Hepatocyte (in vitro differentiated cells): Measurements from ENCODE around the gene CLEC2B.

Source experiments
- EZH2 ChIP-seq: fragments of 200-600 bp; sonication (generic); IDR thresholded peaks from 2 replicates; pipeline ENCODE4 v1.6.1; 2016; ENCODE audit warnings: antibody characterized with exemption, mild to moderate bottlenecking, borderline replicate concordance
- TF ChIP-seq, protein P1 (sequence below): fragments of 200-600 bp; sonication (generic); IDR thresholded peaks from 2 replicates; pipeline ENCODE4 v1.5.1; 2016; ENCODE audit warnings: antibody characterized with exemption, mild to moderate bottlenecking; ENCODE audit not compliant: poor library complexity

- TF ChIP-seq, protein P1, sequence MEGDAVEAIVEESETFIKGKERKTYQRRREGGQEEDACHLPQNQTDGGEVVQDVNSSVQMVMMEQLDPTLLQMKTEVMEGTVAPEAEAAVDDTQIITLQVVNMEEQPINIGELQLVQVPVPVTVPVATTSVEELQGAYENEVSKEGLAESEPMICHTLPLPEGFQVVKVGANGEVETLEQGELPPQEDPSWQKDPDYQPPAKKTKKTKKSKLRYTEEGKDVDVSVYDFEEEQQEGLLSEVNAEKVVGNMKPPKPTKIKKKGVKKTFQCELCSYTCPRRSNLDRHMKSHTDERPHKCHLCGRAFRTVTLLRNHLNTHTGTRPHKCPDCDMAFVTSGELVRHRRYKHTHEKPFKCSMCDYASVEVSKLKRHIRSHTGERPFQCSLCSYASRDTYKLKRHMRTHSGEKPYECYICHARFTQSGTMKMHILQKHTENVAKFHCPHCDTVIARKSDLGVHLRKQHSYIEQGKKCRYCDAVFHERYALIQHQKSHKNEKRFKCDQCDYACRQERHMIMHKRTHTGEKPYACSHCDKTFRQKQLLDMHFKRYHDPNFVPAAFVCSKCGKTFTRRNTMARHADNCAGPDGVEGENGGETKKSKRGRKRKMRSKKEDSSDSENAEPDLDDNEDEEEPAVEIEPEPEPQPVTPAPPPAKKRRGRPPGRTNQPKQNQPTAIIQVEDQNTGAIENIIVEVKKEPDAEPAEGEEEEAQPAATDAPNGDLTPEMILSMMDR, result no peak
- TF ChIP-seq EZH2, result no peak
These were observed 41.7 kb upstream of the CLEC2B start for GRCh38 chr12:9910716-9911421.
